K562 (cell line): ENCODE results near the gene ASB10. TPM values are rescaled to one million over a fixed set of nuclear protein-coding genes. Genes with fewer than 3 reads are reported as not detected.
A peak's percentile ranks its signal among the peaks of the same experiment; 100 is the strongest.

Experiments used
- ARID1B ChIP-seq: fragments of 450-650 bp; IDR thresholded peaks from 2 replicates; pipeline ENCODE4 v1.6.1; 2016; ENCODE audit warnings: antibody characterized with exemption, mild to moderate bottlenecking, inconsistent platforms
- CBX3 ChIP-seq, 2 experiments: IDR thresholded peaks; 1 replicate in 1 of 2; 2 replicates in 1 of 2; pipeline ENCODE4 v1.6.1; 2012; ENCODE audit warnings: inconsistent platforms in 2 of 2, low read length in 2 of 2, borderline replicate concordance in 1 of 2, control low read depth in 1 of 2
- CC2D1A ChIP-seq: fragments of 450-650 bp; IDR thresholded peaks from 2 replicates; pipeline ENCODE4 v1.6.1; 2017; ENCODE audit warnings: mild to moderate bottlenecking
- CHD4 ChIP-seq: fragments of 200-600 bp; sonication (generic); IDR thresholded peaks from 3 replicates; pipeline ENCODE4 v1.6.1; 2012; ENCODE audit warnings: low read depth, mild to moderate bottlenecking, mixed read lengths, low read length, inconsistent platforms; ENCODE audit not compliant: insufficient read depth, insufficient replicate concordance, poor library complexity, severe bottlenecking
- CTBP1 ChIP-seq: fragments of 450-650 bp; IDR thresholded peaks from 2 replicates; pipeline ENCODE4 v1.6.1; 2016; ENCODE audit warnings: borderline replicate concordance
- DACH1 ChIP-seq: fragments of 450-650 bp; IDR thresholded peaks from 2 replicates; pipeline ENCODE4 v1.6.1; 2018; ENCODE audit not compliant: partially characterized antibody
- DIDO1 ChIP-seq: fragments of 450-650 bp; IDR thresholded peaks from 2 replicates; pipeline ENCODE4 v1.6.1; 2016; ENCODE audit warnings: low read depth, missing biosample characterization, missing genetic modification characterization
- ETV1 ChIP-seq: fragments of 450-650 bp; conservative IDR thresholded peaks from 2 replicates; pipeline ENCODE4 v1.6.1; 2016; ENCODE audit warnings: missing genetic modification characterization, control low read depth, low read depth, missing compliant biosample characterization
- HLTF ChIP-seq: fragments of 450-650 bp; IDR thresholded peaks from 2 replicates; pipeline ENCODE4 v1.6.1; 2016
- KLF1 ChIP-seq: fragments of 450-650 bp; IDR thresholded peaks from 2 replicates; pipeline ENCODE4 v1.6.1; 2016; ENCODE audit warnings: missing genetic modification characterization, missing compliant biosample characterization
- L3MBTL2 ChIP-seq: fragments of 450-650 bp; IDR thresholded peaks from 2 replicates; pipeline ENCODE4 v1.6.1; 2016; ENCODE audit warnings: mild to moderate bottlenecking, moderate library complexity
- MIER1 ChIP-seq: fragments of 450-650 bp; IDR thresholded peaks from 2 replicates; pipeline ENCODE4 v1.6.1; 2016; ENCODE audit warnings: antibody characterized with exemption, mild to moderate bottlenecking, low read depth
- MTA2 ChIP-seq: fragments of 450-650 bp; IDR thresholded peaks from 2 replicates; pipeline ENCODE4 v1.6.1; 2016; ENCODE audit warnings: low read depth
- NEUROD1 ChIP-seq: fragments of 150-350 bp; IDR thresholded peaks from 2 replicates; pipeline ENCODE4 v1.6.1; 2014; ENCODE audit warnings: borderline replicate concordance, low read length, low read depth; ENCODE audit not compliant: partially characterized antibody
- OTX1 ChIP-seq: fragments of 450-650 bp; formaldehyde crosslinking; IDR thresholded peaks from 2 replicates; pipeline ENCODE4 v1.4.0; 2022; ENCODE audit warnings: mild to moderate bottlenecking
- PHF21A ChIP-seq: fragments of 450-650 bp; IDR thresholded peaks from 2 replicates; pipeline ENCODE4 v1.6.1; 2017; ENCODE audit warnings: low read depth, borderline replicate concordance
- POLR2B ChIP-seq: fragments of 450-650 bp; IDR thresholded peaks from 2 replicates; pipeline ENCODE4 v1.6.1; 2018; ENCODE audit warnings: low read depth; ENCODE audit not compliant: partially characterized antibody
- SIN3A ChIP-seq, 2 experiments: fragments of 150-350 bp in 1 of 2; IDR thresholded peaks; 2 replicates each; pipeline ENCODE4 v1.6.1; 2011 to 2016; ENCODE audit warnings: borderline replicate concordance in 2 of 2, low read depth in 2 of 2, low read length in 2 of 2, mild to moderate bottlenecking in 2 of 2, moderate library complexity in 2 of 2; ENCODE audit not compliant: control insufficient read depth in 1 of 2
- SP1 ChIP-seq: sonication (generic); formaldehyde crosslinking; IDR thresholded peaks from 2 replicates; pipeline ENCODE4 v1.8.1; 2022; ENCODE audit warnings: mild to moderate bottlenecking, missing genetic modification reagents
- SP2 ChIP-seq: IDR thresholded peaks from 2 replicates; pipeline ENCODE4 v1.6.1; 2011; ENCODE audit warnings: mild to moderate bottlenecking, low read depth, low read length, moderate library complexity; ENCODE audit not compliant: poor library complexity, severe bottlenecking; ENCODE audit errors: extremely low read depth
- TSC22D4 ChIP-seq: fragments of 450-650 bp; IDR thresholded peaks from 2 replicates; pipeline ENCODE4 v1.6.1; 2016; ENCODE audit warnings: missing genetic modification characterization, missing biosample characterization, control low read depth
- ZNF23 ChIP-seq: fragments of 250-450 bp; sonication (Bioruptor Pico); IDR thresholded peaks from 2 replicates; pipeline ENCODE4 v1.4.0; 2020; ENCODE audit warnings: mild to moderate bottlenecking
- ZNF274 ChIP-seq: IDR thresholded peaks from 2 replicates; pipeline ENCODE4 v1.6.1; 2011; ENCODE audit warnings: low read depth, mild to moderate bottlenecking, low read length, moderate library complexity, borderline replicate concordance
- ZNF436 ChIP-seq: fragments of 250-450, 450-650 bp; sonication (Bioruptor Pico); formaldehyde crosslinking; IDR thresholded peaks from 2 replicates; pipeline ENCODE4 v1.7.0; 2020; ENCODE audit warnings: mild to moderate bottlenecking
- ZNF507 ChIP-seq: conservative IDR thresholded peaks from 2 replicates; pipeline ENCODE4 v1.6.1; 2017; ENCODE audit warnings: missing genetic modification characterization, missing compliant biosample characterization
- ZNF644 ChIP-seq: fragments of 200-800 bp; sonication (Bioruptor generic); IDR thresholded peaks from 2 replicates; pipeline ENCODE4 v1.6.1; 2016; ENCODE audit warnings: low read depth, missing genetic modification characterization, missing compliant biosample characterization
- ZNF717 ChIP-seq: fragments of 250-450 bp; sonication (Bioruptor Pico); IDR thresholded peaks from 2 replicates; pipeline ENCODE4 v1.5.0; 2021
- ZNF75A ChIP-seq: fragments of 450-650 bp; formaldehyde crosslinking; IDR thresholded peaks from 2 replicates; pipeline ENCODE4 v1.4.0; 2020; ENCODE audit warnings: mild to moderate bottlenecking
- polyA plus RNA-seq, 8 experiments: library from polyadenylated mRNA; depleted of rRNA in 4 of 8; stranded (reverse) in 5 of 8; unstranded in 3 of 8; fragments of >200 nt; fragmentation: Nextera tagmentation in 2 of 8; fragmentation: Illumina TruSeq in 1 of 8; extraction: Ambion mirVana in 2 of 8; extraction: Trizol in 1 of 8; gene quantifications; 2 replicates each; pipeline versions ENCODE4 v1.2.1 to v1.2.3, GENCODE V29; 2011 to 2014; ENCODE audit warnings: inconsistent platforms in 1 of 8, missing spikeins in 1 of 8
- total RNA-seq, 7 experiments: library from RNA; depleted of rRNA in 6 of 7; stranded (reverse); fragments of >200 nt in 6 of 7; fragmentation: Illumina TruSeq in 2 of 7; extraction: Trizol in 2 of 7; gene quantifications; 2 replicates each; pipeline versions ENCODE4 v1.2.1 to v1.2.3, GENCODE V29; 2011 to 2021; ENCODE audit warnings: low replicate concordance in 1 of 7
- TF ChIP-seq, protein P1 (sequence below): sonication (generic); formaldehyde crosslinking; IDR thresholded peaks from 2 replicates; pipeline ENCODE4 v1.4.0; 2020; ENCODE audit warnings: mild to moderate bottlenecking, missing genetic modification reagents

The ASB10 gene
- total and polyA plus RNA-seq, 9 of the 15 experiments (the other 6 are each of a cell fraction or from before 2014, with no cell fraction given), result not detected

- peak; percentile 78; the same call in 1 of the 2 replicates for TF ChIP-seq ZNF644
- TF ChIP-seq ZNF507 (tag), result no peak
- TF ChIP-seq NEUROD1, result peak; percentile 52
- TF ChIP-seq ZNF75A (CRISPR knock-in tag), result no peak
- TF ChIP-seq CBX3 (IDR thresholded peaks at IDR 0.05; ENCODE audit: borderline replicate concordance in 1 of 2, low read length in 2 of 2), result peak in 1 of 2 experiments; percentile 45; a peak in 1 of 3 replicates
- peak; percentile 38; the same call in 1 of the 2 replicates for TF ChIP-seq KLF1 (tag)
- peak; percentile 31 for TF ChIP-seq SP2
- TF ChIP-seq CC2D1A, result no peak; the same call in 1 of the 2 replicates
- TF ChIP-seq ZNF717 (CRISPR knock-in tag), result no peak
- no peak for TF ChIP-seq ZNF23 (CRISPR knock-in tag)
- TF ChIP-seq CTBP1, result peak; percentile 68; the same call in 1 of the 2 replicates
- TF ChIP-seq TSC22D4 (tag), result no peak
- TF ChIP-seq ETV1 (tag), result no peak
- TF ChIP-seq ZNF436 (CRISPR knock-in tag), result no peak
- no peak for TF ChIP-seq MIER1
- TF ChIP-seq SIN3A (IDR thresholded peaks at IDR 0.05; ENCODE audit: borderline replicate concordance in 2 of 2, control insufficient read depth in 1 of 2, low read depth in 2 of 2, low read length in 2 of 2), result peak; percentile 26 to 87; a peak in 3 of 4 replicates
- TF ChIP-seq ZNF274, result no peak
- TF ChIP-seq MTA2, result 0 out of 2 replicates have a peak, but pooled peaks have one; percentile 8
- no peak for TF ChIP-seq CHD4
- peak; percentile 93 for TF ChIP-seq HLTF
- peak; percentile 95 for TF ChIP-seq L3MBTL2
- TF ChIP-seq DACH1, result peak; percentile 76
- peak; percentile 91; the same call in 1 of the 2 replicates for TF ChIP-seq OTX1
- peak; percentile 77 for TF ChIP-seq POLR2B
- peak; percentile 98 for TF ChIP-seq SP1 (CRISPR knock-in tag)
- TF ChIP-seq, protein P1, sequence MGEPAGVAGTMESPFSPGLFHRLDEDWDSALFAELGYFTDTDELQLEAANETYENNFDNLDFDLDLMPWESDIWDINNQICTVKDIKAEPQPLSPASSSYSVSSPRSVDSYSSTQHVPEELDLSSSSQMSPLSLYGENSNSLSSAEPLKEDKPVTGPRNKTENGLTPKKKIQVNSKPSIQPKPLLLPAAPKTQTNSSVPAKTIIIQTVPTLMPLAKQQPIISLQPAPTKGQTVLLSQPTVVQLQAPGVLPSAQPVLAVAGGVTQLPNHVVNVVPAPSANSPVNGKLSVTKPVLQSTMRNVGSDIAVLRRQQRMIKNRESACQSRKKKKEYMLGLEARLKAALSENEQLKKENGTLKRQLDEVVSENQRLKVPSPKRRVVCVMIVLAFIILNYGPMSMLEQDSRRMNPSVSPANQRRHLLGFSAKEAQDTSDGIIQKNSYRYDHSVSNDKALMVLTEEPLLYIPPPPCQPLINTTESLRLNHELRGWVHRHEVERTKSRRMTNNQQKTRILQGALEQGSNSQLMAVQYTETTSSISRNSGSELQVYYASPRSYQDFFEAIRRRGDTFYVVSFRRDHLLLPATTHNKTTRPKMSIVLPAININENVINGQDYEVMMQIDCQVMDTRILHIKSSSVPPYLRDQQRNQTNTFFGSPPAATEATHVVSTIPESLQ (CRISPR knock-in tag), result peak; percentile 55; the same call in 1 of the 2 replicates
- TF ChIP-seq ARID1B, result 0 out of 2 replicates have a peak, but pooled peaks have one; percentile 29
- peak; percentile 96 for TF ChIP-seq DIDO1 (tag)
- peak; percentile 20; the same call in 1 of the 2 replicates for TF ChIP-seq PHF21A
Observed at GRCh38 chr7:151226875-151227782, 40.1 kb upstream of the ASB10 start, which contains the start of gene ABCF2 (continued).
